OCI-LY7 (cell line): ENCODE data around the gene ADCY5.

Experiments
- CTCF ChIP-seq: fragments of 200-600 bp; sonication (generic); conservative IDR thresholded peaks from 2 replicates; pipeline ENCODE4 v1.5.1; 2014; ENCODE audit warnings: mild to moderate bottlenecking, antibody characterized with exemption, low read length, moderate library complexity, mixed read lengths
- EZH2phosphoT487 ChIP-seq: fragments of 200-600 bp; sonication (generic); IDR thresholded peaks from 2 replicates; pipeline ENCODE4 v1.6.1; 2018; ENCODE audit warnings: low read depth, borderline replicate concordance, mild to moderate bottlenecking, mixed run types, antibody characterized with exemption, low read length, moderate library complexity, mixed read lengths

GRCh38 chr3:123423806-123424205 lies 25.1 kb downstream of the ADCY5 start:
- TF ChIP-seq CTCF: no peak
- TF ChIP-seq EZH2phosphoT487: no peak
